H1 (cell line): ENCODE data around the gene MSI2. TPM values are rescaled to one million over a fixed set of nuclear protein-coding genes. Genes with fewer than 3 reads are reported as not detected.
A peak's percentile ranks its signal among the peaks of the same experiment; 100 is the strongest.

Experiments used
- CTCF ChIA-PET: fragments of 300-600 bp; sonication (Branson Sonifier 250); formaldehyde crosslinking; loops from one replicate; lab custom pipeline; 2021; ENCODE audit not compliant: partially characterized antibody; lab: Charles Lee
- POLR2A ChIA-PET: fragments of 300-600 bp; sonication (Branson Sonifier 250); formaldehyde crosslinking; loops from one replicate; lab custom pipeline; 2021; ENCODE audit warnings: inconsistent platforms; ENCODE audit not compliant: partially characterized antibody; lab: Charles Lee
- DNase-seq, 2 experiments: peaks; one replicate each; pipeline versions ENCODE4 v3.0.0 to v3.0.0-alpha.2; 2010 to 2022; ENCODE audit warnings: low spot score in 2 of 2, low read depth in 1 of 2, mixed read lengths in 1 of 2
- FAIRE-seq: peaks from 2 replicates; lab custom pipeline; 2011; peaks lifted over from hg19 to GRCh38; lab: Jason Lieb, UNC
- H2AFZ ChIP-seq: 2 replicates; pipeline ENCODE4 v1.8.1; 2012; ENCODE audit warnings: low read length, inconsistent platforms
- H2AK5ac ChIP-seq: 2 replicates; pipeline ENCODE4 v1.6.1; 2013; ENCODE audit warnings: low read depth, low read length
- H2BK120ac ChIP-seq: replicated peaks from 2 replicates; pipeline ENCODE3; 2013; ENCODE audit warnings: low read depth, low read length, inconsistent platforms
- H2BK12ac ChIP-seq: 2 replicates; pipeline ENCODE4 v1.6.1; 2013; ENCODE audit warnings: low read depth, low read length
- H2BK15ac ChIP-seq: 2 replicates; pipeline ENCODE4 v1.6.1; 2013; ENCODE audit warnings: low read length
- H2BK20ac ChIP-seq: 2 replicates; pipeline ENCODE4 v1.6.1; 2013; ENCODE audit warnings: low read length
- H2BK5ac ChIP-seq: 2 replicates; pipeline ENCODE4 v1.6.1; 2013; ENCODE audit warnings: low read depth, low read length
- H3K14ac ChIP-seq: 2 replicates; pipeline ENCODE4 v1.6.1; 2013; ENCODE audit warnings: inconsistent platforms; ENCODE audit not compliant: insufficient read length
- H3K18ac ChIP-seq: 2 replicates; pipeline ENCODE4 v1.6.1; 2013; ENCODE audit warnings: low read length; ENCODE audit errors: extremely low read depth
- H3K23ac ChIP-seq: 2 replicates; pipeline ENCODE4 v1.6.1; 2013; ENCODE audit warnings: inconsistent platforms; ENCODE audit not compliant: insufficient read length
- H3K23me2 ChIP-seq: 2 replicates; pipeline ENCODE4 v1.6.1; 2013; ENCODE audit warnings: low read depth, low read length
- H3K27ac ChIP-seq: 2 replicates; pipeline ENCODE4 v1.6.1; 2011; ENCODE audit warnings: low read depth, low read length, inconsistent platforms
- H3K27me3 ChIP-seq, 4 experiments: replicated peaks in 1 of 4; 1 replicate in 1 of 4; 2 replicates in 3 of 4; pipeline versions ENCODE4 v1.6.1 to v1.8.1; 2011 to 2013; ENCODE audit warnings: low read length in 3 of 4, mild to moderate bottlenecking in 3 of 4, inconsistent platforms in 2 of 4, mixed read lengths in 2 of 4, moderate library complexity in 1 of 4; ENCODE audit not compliant: control insufficient read depth in 3 of 4, insufficient read depth in 3 of 4; ENCODE audit errors: extremely low read depth in 1 of 4
- H3K36me3 ChIP-seq, 4 experiments: 2 replicates each; pipeline versions ENCODE4 v1.6.1 to v1.8.1; 2011 to 2013; ENCODE audit warnings: mild to moderate bottlenecking in 4 of 4, low read length in 3 of 4, moderate library complexity in 2 of 4, control low read depth in 1 of 4, inconsistent platforms in 1 of 4; ENCODE audit not compliant: insufficient read depth in 4 of 4, control insufficient read depth in 2 of 4
- H3K4ac ChIP-seq: replicated peaks from 2 replicates; pipeline ENCODE3; 2013; ENCODE audit warnings: low read length, low read depth, mixed read lengths, inconsistent platforms; ENCODE audit not compliant: insufficient read length
- H3K4me1 ChIP-seq, 4 experiments: replicated peaks in 1 of 4; 1 replicate in 1 of 4; 2 replicates in 3 of 4; pipeline versions ENCODE4 v1.6.1 to v1.8.1; 2011 to 2013; ENCODE audit warnings: low read length in 3 of 4, inconsistent platforms in 2 of 4, mixed read lengths in 1 of 4; ENCODE audit not compliant: insufficient read depth in 4 of 4, control insufficient read depth in 3 of 4
- H3K4me2 ChIP-seq, 2 experiments: 2 replicates each; pipeline versions ENCODE4 v1.6.1 to v1.8.1; 2011 to 2013; ENCODE audit warnings: low read depth in 2 of 2, low read length in 2 of 2, control low read depth in 1 of 2, inconsistent platforms in 1 of 2, mild to moderate bottlenecking in 1 of 2; ENCODE audit not compliant: insufficient read depth in 1 of 2
- H3K4me3 ChIP-seq, 4 experiments: fragments of 200-600, 300-600 bp in 1 of 4; sonication (generic), shearing (Covaris generic), sonication (Bioruptor Twin) in 1 of 4; 2 replicates each; pipeline versions ENCODE4 v1.5.1 to v1.8.1; 2011 to 2016; ENCODE audit warnings: low read length in 4 of 4, low read depth in 3 of 4, control low read depth in 2 of 4, inconsistent platforms in 2 of 4, mild to moderate bottlenecking in 2 of 4, mixed read lengths in 1 of 4, moderate library complexity in 1 of 4; ENCODE audit not compliant: insufficient read depth in 2 of 4; ENCODE audit errors: extremely low read depth in 1 of 4
- H3K56ac ChIP-seq: replicated peaks from 2 replicates; pipeline ENCODE3; 2013; ENCODE audit warnings: low read depth, mild to moderate bottlenecking, mixed read lengths, low read length, inconsistent platforms; ENCODE audit not compliant: insufficient read length
- H3K79me1 ChIP-seq: 2 replicates; pipeline ENCODE4 v1.6.1; 2013; ENCODE audit warnings: low read depth, low read length, control low read depth
- H3K79me2 ChIP-seq, 2 experiments: 2 replicates each; pipeline versions ENCODE4 v1.6.1 to v1.8.1; 2012 to 2013; ENCODE audit warnings: low read length in 2 of 2, mild to moderate bottlenecking in 2 of 2, inconsistent platforms in 1 of 2; ENCODE audit not compliant: insufficient read depth in 2 of 2, control insufficient read depth in 1 of 2
- H3K9ac ChIP-seq, 4 experiments: replicated peaks in 1 of 4; 1 replicate in 1 of 4; 2 replicates in 3 of 4; pipeline versions ENCODE4 v1.6.1 to v1.8.1; 2011 to 2013; ENCODE audit warnings: low read depth in 3 of 4, low read length in 3 of 4, control low read depth in 2 of 4, mild to moderate bottlenecking in 2 of 4, moderate library complexity in 2 of 4, inconsistent platforms in 1 of 4; ENCODE audit errors: extremely low read depth in 1 of 4
- H3K9me3 ChIP-seq, 2 experiments: 2 replicates each; pipeline versions ENCODE4 v1.6.1 to v1.8.1; 2012 to 2013; ENCODE audit warnings: mild to moderate bottlenecking in 2 of 2, moderate library complexity in 2 of 2, control low read depth in 1 of 2, inconsistent platforms in 1 of 2, low read depth in 1 of 2, low read length in 1 of 2, mixed read lengths in 1 of 2; ENCODE audit not compliant: insufficient read depth in 2 of 2
- H4K20me1 ChIP-seq, 2 experiments: replicated peaks in 1 of 2; 2 replicates each; pipeline versions ENCODE3 to v1.8.1; 2011 to 2013; ENCODE audit warnings: inconsistent platforms in 2 of 2, low read length in 2 of 2, mild to moderate bottlenecking in 1 of 2; ENCODE audit not compliant: insufficient read depth in 2 of 2, control insufficient read depth in 1 of 2
- H4K5ac ChIP-seq: 2 replicates; pipeline ENCODE4 v1.6.1; 2013; ENCODE audit warnings: low read length, low read depth, mixed read lengths, inconsistent platforms; ENCODE audit not compliant: insufficient read length
- H4K8ac ChIP-seq: 2 replicates; pipeline ENCODE4 v1.8.0; 2013; ENCODE audit warnings: mild to moderate bottlenecking, moderate library complexity, low read length, inconsistent platforms; ENCODE audit not compliant: insufficient read depth; ENCODE audit errors: extremely low read depth
- H4K91ac ChIP-seq: replicated peaks from 2 replicates; pipeline ENCODE3; 2013; ENCODE audit warnings: low read length, mixed read lengths, inconsistent platforms; ENCODE audit not compliant: insufficient read length
- GABPA ChIP-seq: IDR thresholded peaks from 2 replicates; pipeline ENCODE4 v1.6.1; 2011; ENCODE audit warnings: mild to moderate bottlenecking, low read length, moderate library complexity, borderline replicate concordance; ENCODE audit not compliant: insufficient read depth
- KDM1A ChIP-seq: fragments of 200-600, 300-600 bp; sonication (generic); IDR thresholded peaks from 2 replicates; pipeline ENCODE4 v1.7.1; 2016; ENCODE audit warnings: mild to moderate bottlenecking, low read length, borderline replicate concordance
- RNF2 ChIP-seq: fragments of 200-900, 300-1000 bp; sonication (generic); IDR thresholded peaks from 2 replicates; pipeline ENCODE4 v1.7.1; 2016; ENCODE audit warnings: borderline replicate concordance, low read depth, mild to moderate bottlenecking, antibody characterized with exemption, low read length; ENCODE audit not compliant: poor library complexity, severe bottlenecking; ENCODE audit errors: missing control alignments
- SIN3A ChIP-seq, 2 experiments: IDR thresholded peaks in 1 of 2; conservative IDR thresholded peaks in 1 of 2; 2 replicates each; pipeline ENCODE4 v1.6.1; 2011 to 2012; ENCODE audit warnings: low read length in 2 of 2, improper control_type of control experiment in 1 of 2, low read depth in 1 of 2, mild to moderate bottlenecking in 1 of 2
- TAF1 ChIP-seq: IDR thresholded peaks from 2 replicates; pipeline ENCODE4 v1.6.1; 2011; ENCODE audit warnings: mild to moderate bottlenecking, low read depth, low read length
- ZNF274 ChIP-seq: IDR thresholded peaks from 2 replicates; pipeline ENCODE4 v1.7.0; 2012; ENCODE audit warnings: low read length, borderline replicate concordance; ENCODE audit errors: extremely low read depth
- WGBS, 2 experiments: shearing (Covaris generic) in 1 of 2; methylation state at CpG; one replicate each; pipeline versions ENCODE4 v1.1.6 to v1.1.7; 2013 to 2015; ENCODE audit warnings: low lambda C conversion rate in 2 of 2, mixed read lengths in 2 of 2, inconsistent platforms in 1 of 2, low coverage in 1 of 2, missing lambda C conversion rate in 1 of 2; ENCODE audit not compliant: insufficient replicate concordance in 2 of 2, insufficient coverage in 1 of 2, insufficient read length in 1 of 2; ENCODE audit errors: extremely low coverage in 1 of 2, missing lambda C conversion rate in 1 of 2; 5-methylcytosine and 5-hydroxymethylcytosine counted together
- polyA plus RNA-seq, 7 experiments: library from polyadenylated mRNA; depleted of rRNA in 3 of 7; stranded (reverse) in 5 of 7; unstranded in 2 of 7; fragments of >200 nt in 5 of 7; fragments of 200-250 nt in 2 of 7; gene quantifications; 1 replicate in 5 of 7; 2 replicates in 1 of 7; 4 replicates in 1 of 7; pipeline versions ENCODE4 v1.2.1 to v1.2.3, GENCODE V29; 2011 to 2013; ENCODE audit warnings: missing spikeins in 2 of 7, mixed read lengths in 2 of 7
- total RNA-seq: library from RNA; stranded (reverse); fragmentation: NEBNext Ultra II Directional; extraction: Animal tissue kit (Norgen Biotek cat#: 25700); gene quantifications from 2 replicates; pipeline ENCODE4 v1.2.1, GENCODE V29; 2021
- TF ChIP-seq, protein P1 (sequence below): IDR thresholded peaks from 2 replicates; pipeline ENCODE4 v1.6.1; 2011; ENCODE audit warnings: low read length, improper control_type of control experiment
- TF ChIP-seq, protein P2 (sequence below): IDR thresholded peaks from 2 replicates; pipeline ENCODE4 v1.6.1; 2012; ENCODE audit warnings: low read length, inconsistent platforms

Gene MSI2
- total and polyA plus RNA-seq, 2 of the 8 experiments (the other 6 are each of a cell fraction or from before 2014, with no cell fraction given), result 36.7 to 80.6 TPM

- no peak for DNase-seq
- Histone ChIP-seq H2BK5ac (0 out of 2 replicates have a peak overlapping the region, but pooled peaks have one; percentile 13), H3K9me3 (no peaks in the 10 kb centered on the region), H2BK20ac (no peak overlapping the region), H4K20me1 (peaks cover 0 to 3% of the 10 kb centered on the region in 2 experiments), H4K5ac (no peak overlapping the region), H3K18ac (no peak overlapping the region), H3K9ac (no peak overlapping the region), H3K27ac (no peak overlapping the region), H3K4me3 (no peak overlapping the region), H2BK12ac (no peak overlapping the region), H4K8ac (no peak overlapping the region), H3K4ac (no peak overlapping the region), H3K4me2 (no peak overlapping the region), H2AFZ (no peak overlapping the region), H3K23ac (no peak overlapping the region), H3K36me3 (no peaks in the 10 kb centered on the region), H3K23me2 (no peaks in the 10 kb centered on the region), H4K91ac (no peak overlapping the region), H3K79me2 (peaks cover 0 to 7% of the 10 kb centered on the region in 2 experiments; a peak in 1 of 4 replicates), H2AK5ac (no peak overlapping the region), H3K27me3 (no peaks in the 10 kb centered on the region), H2BK15ac (peak overlapping the region; percentile 85; the same call in 1 of the 2 replicates), H3K4me1 (peaks cover 10 to 28% (median 19%) of the 10 kb centered on the region in 4 experiments), H3K14ac (no peak overlapping the region), H3K56ac (no peak overlapping the region), H2BK120ac (no peak overlapping the region), H3K79me1 (peaks cover 4% of the 10 kb centered on the region; the same call in 1 of the 2 replicates)
- CTCF ChIA-PET, result interaction anchor here (0.7 to 1.5 kb wide), 5 partner anchors 25 to 752 kb away, joined by 3 to 5 read pairs (median 5); no protein-coding TSS in a partner anchor
- FAIRE-seq, result no peak
- 77% methylated on average over 4 of the region's 4 CpGs; no CpG with 5 or more reads in 1 of the 2 experiments for WGBS, 2 experiments
- POLR2A ChIA-PET, result no interaction called here
- TF ChIP-seq, protein P1, sequence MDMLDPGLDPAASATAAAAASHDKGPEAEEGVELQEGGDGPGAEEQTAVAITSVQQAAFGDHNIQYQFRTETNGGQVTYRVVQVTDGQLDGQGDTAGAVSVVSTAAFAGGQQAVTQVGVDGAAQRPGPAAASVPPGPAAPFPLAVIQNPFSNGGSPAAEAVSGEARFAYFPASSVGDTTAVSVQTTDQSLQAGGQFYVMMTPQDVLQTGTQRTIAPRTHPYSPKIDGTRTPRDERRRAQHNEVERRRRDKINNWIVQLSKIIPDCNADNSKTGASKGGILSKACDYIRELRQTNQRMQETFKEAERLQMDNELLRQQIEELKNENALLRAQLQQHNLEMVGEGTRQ, result no peak
- TF ChIP-seq TAF1 (no peak), SIN3A (conservative IDR thresholded peaks at IDR 0.05 in 1 of 2, IDR thresholded peaks at IDR 0.05 in 1 of 2; ENCODE audit: low read depth in 1 of 2, low read length in 2 of 2) (no peak), RNF2 (no peak), GABPA (no peak), KDM1A (no peak), ZNF274 (no peak)
- TF ChIP-seq, protein P2, sequence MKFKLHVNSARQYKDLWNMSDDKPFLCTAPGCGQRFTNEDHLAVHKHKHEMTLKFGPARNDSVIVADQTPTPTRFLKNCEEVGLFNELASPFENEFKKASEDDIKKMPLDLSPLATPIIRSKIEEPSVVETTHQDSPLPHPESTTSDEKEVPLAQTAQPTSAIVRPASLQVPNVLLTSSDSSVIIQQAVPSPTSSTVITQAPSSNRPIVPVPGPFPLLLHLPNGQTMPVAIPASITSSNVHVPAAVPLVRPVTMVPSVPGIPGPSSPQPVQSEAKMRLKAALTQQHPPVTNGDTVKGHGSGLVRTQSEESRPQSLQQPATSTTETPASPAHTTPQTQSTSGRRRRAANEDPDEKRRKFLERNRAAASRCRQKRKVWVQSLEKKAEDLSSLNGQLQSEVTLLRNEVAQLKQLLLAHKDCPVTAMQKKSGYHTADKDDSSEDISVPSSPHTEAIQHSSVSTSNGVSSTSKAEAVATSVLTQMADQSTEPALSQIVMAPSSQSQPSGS, result no peak
These were observed 268.7 kb downstream of the MSI2 start for GRCh38 chr17:57524839-57525568.
